ENCODE measurements around the gene KDM5D.

KDM5D gene

GRCh38 chrY:19744381-19745378 is at the start of gene KDM5D:
Gene KDM5D, minus strand, starts transcription at chrY:19744726. Its CDS starts 192 bp downstream, at chrY:19744534.
- DNase-seq = peak; percentile 43 to 61

GRCh38 chrY:19768375-19768774 is 23.8 kb upstream of the KDM5D start:
- DNase-seq = no peak

- DNase-seq = no peak
Observed at GRCh38 chrY:19743331-19743730, 1.2 kb downstream of the KDM5D start.

GRCh38 chrY:19742153-19742552 is 2.4 kb downstream of the KDM5D start:
- DNase-seq = no peak

GRCh38 chrY:19734425-19734824 is 10.1 kb downstream of the KDM5D start:
- DNase-seq = no peak

GRCh38 chrY:19717950-19718349 is 26.6 kb downstream of the KDM5D start:
- DNase-seq = no peak

GRCh38 chrY:19717146-19717545 is 27.4 kb downstream of the KDM5D start:
- DNase-seq = no peak

- no peak for DNase-seq
Observed at GRCh38 chrY:19715226-19715625, 29.3 kb downstream of the KDM5D start.

- no peak for DNase-seq
Observed at GRCh38 chrY:19713430-19713829, 31.1 kb downstream of the KDM5D start.

- no peak for DNase-seq
Observed at GRCh38 chrY:19706273-19706672, 38.3 kb downstream of the KDM5D start.

GRCh38 chrY:19698495-19698894 is 46.0 kb downstream of the KDM5D start:
- no peak for DNase-seq

- no peak for DNase-seq
Observed at GRCh38 chrY:19680821-19681220, 63.7 kb downstream of the KDM5D start.
